H1 (cell line): ENCODE results near the gene ADGRF5. TPM values are rescaled to one million over a fixed set of nuclear protein-coding genes. Genes with fewer than 3 reads are reported as not detected.

ENCODE experiments used
- ASH2L ChIP-seq: fragments of 200-600, 300-600 bp; sonication (generic); IDR thresholded peaks from one replicate; pipeline ENCODE4 v1.7.1; 2017; ENCODE audit warnings: low read length
- CBX5 ChIP-seq: fragments of 300-800, 300-1000 bp; sonication (generic); IDR thresholded peaks from 2 replicates; pipeline ENCODE4 v1.7.1; 2016; ENCODE audit warnings: antibody characterized with exemption, low read length, low read depth
- CTBP2 ChIP-seq: IDR thresholded peaks from 2 replicates; pipeline ENCODE4 v1.7.0; 2011; ENCODE audit warnings: borderline replicate concordance, mild to moderate bottlenecking, moderate library complexity, mixed read lengths, low read length; ENCODE audit not compliant: insufficient read depth, insufficient read length
- GABPA ChIP-seq: IDR thresholded peaks from 2 replicates; pipeline ENCODE4 v1.6.1; 2011; ENCODE audit warnings: mild to moderate bottlenecking, low read length, moderate library complexity, borderline replicate concordance; ENCODE audit not compliant: insufficient read depth
- NANOG ChIP-seq: IDR thresholded peaks from 2 replicates; pipeline ENCODE4 v1.6.1; 2011; ENCODE audit warnings: low read length, low read depth, mild to moderate bottlenecking, inconsistent platforms; ENCODE audit not compliant: insufficient read depth, poor library complexity, severe bottlenecking
- POLR2A ChIP-seq, 2 experiments: IDR thresholded peaks; 1 replicate in 1 of 2; 2 replicates in 1 of 2; pipeline ENCODE4 v1.6.1; 2011; ENCODE audit warnings: low read depth in 2 of 2, low read length in 2 of 2, mild to moderate bottlenecking in 2 of 2; ENCODE audit errors: control extremely low read depth in 1 of 2
- TEAD4 ChIP-seq: IDR thresholded peaks from 2 replicates; pipeline ENCODE4 v1.6.1; 2012; ENCODE audit warnings: low read depth, low read length, inconsistent platforms, mixed read lengths
- polyA plus RNA-seq, 7 experiments: library from polyadenylated mRNA; depleted of rRNA in 3 of 7; stranded (reverse) in 5 of 7; unstranded in 2 of 7; fragments of >200 nt in 5 of 7; fragments of 200-250 nt in 2 of 7; gene quantifications; 1 replicate in 5 of 7; 2 replicates in 1 of 7; 4 replicates in 1 of 7; pipeline versions ENCODE4 v1.2.1 to v1.2.3, GENCODE V29; 2011 to 2013; ENCODE audit warnings: missing spikeins in 2 of 7, mixed read lengths in 2 of 7
- total RNA-seq: library from RNA; stranded (reverse); fragmentation: NEBNext Ultra II Directional; extraction: Animal tissue kit (Norgen Biotek cat#: 25700); gene quantifications from 2 replicates; pipeline ENCODE4 v1.2.1, GENCODE V29; 2021

The ADGRF5 gene
- total and polyA plus RNA-seq, 2 of the 8 experiments (the other 6 are each of a cell fraction or from before 2014, with no cell fraction given): 0.06 TPM; not detected in 1

DNA sequence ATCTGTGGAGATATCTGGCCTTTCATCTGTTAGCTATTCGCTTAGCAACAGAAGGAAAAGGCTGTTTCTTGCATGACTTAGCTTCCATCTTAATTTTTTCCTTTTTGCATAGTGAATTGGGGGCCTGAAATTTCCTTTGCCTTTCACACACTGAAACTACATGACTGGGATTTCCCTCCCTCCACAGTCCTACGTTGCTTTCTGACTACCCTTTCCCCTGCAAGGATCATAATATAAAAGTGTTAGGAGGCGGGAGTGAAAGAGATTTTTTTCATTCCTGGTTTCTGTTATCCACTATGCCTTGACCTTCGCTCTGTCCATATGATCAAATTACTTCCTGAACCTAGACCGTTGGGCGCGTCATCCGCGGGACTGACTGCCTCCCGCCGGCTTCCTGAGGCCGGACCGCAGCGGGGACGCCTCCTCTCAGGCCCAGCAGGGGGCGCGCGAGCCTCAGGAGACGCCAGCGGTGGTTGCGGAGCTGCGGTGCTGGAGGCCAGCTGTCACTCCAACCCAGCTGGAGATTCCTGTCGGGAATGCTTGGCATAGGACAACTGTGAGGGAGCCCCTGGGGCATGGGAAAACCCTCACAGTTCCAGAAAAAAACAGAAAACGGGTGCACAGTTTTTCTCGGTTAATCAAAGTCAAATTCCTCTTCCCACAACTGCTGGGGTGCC lies 72.9 kb downstream of the ADGRF5 start (continued):
- TF ChIP-seq CTBP2 (peak; percentile 61), ASH2L (peak; percentile 23), NANOG (peak; percentile 10), TEAD4 (peak; percentile 65), CBX5 (no peak), GABPA (no peak), POLR2A (IDR thresholded peaks at IDR 0.05; ENCODE audit: control extremely low read depth in 1 of 2, low read depth in 2 of 2, low read length in 2 of 2) (no peak)
